Rectal smooth muscle tissue (tissue), 1 donor: ENCODE results near the gene TPX2.
"Not testable (repeated sequence)": the region's sequence is repeated elsewhere in the genome, so short reads cannot be mapped to it uniquely, and the experiment has no call there.

ENCODE experiments used
- H3K27ac ChIP-seq: one replicate; pipeline ENCODE4 v1.7.0; 2013; ENCODE audit warnings: low read depth, low read length, inconsistent platforms
- H3K27me3 ChIP-seq: one replicate; pipeline ENCODE4 v1.7.0; 2013; ENCODE audit warnings: low read length; ENCODE audit not compliant: control insufficient read depth, insufficient read depth
- H3K36me3 ChIP-seq: one replicate; pipeline ENCODE4 v1.7.0; 2013; ENCODE audit warnings: low read length; ENCODE audit not compliant: control insufficient read depth, insufficient read depth
- H3K4me1 ChIP-seq: one replicate; pipeline ENCODE4 v1.7.0; 2013; ENCODE audit warnings: low read length; ENCODE audit not compliant: control insufficient read depth, insufficient read depth
- H3K4me3 ChIP-seq: one replicate; pipeline ENCODE4 v1.7.0; 2013; ENCODE audit warnings: low read length
- H3K9ac ChIP-seq: one replicate; pipeline ENCODE4 v1.7.0; 2013; ENCODE audit warnings: low read length

Gene TPX2

DNA sequence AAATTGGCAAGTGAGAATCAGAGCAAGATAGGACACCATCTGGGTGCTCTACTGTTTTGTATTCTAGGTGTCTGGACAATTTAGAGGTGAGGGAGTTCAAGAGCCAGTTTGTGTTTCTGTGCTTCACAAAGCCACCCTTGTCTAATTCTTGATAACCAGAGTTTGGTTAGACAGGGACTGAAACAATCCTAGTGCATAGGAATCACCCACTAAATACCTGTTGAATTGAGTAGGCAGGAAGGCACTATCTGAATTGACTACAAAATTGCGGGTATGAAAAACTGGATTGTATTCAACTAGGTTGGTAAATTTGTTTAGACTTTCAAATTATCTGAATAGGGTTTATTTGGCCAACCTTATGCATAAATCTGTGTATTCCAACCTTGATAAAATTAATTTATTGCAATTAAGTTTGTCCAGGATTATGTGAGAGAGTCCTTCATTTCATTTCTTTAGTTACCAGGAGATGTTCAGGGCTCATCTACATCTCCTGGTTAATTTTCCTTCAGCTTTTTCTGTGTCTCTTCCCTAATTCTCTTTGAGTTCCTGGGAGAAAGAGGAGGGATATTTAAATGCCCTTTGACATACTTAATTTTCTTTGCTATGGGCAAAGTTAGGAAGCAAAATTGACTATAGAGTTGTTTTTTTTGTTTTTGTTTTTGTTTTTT lies 1.7 kb downstream of the TPX2 start:
- H3K36me3 ChIP-seq = no peaks in the 10 kb centered on the region
- H3K9ac ChIP-seq = no peak overlapping the region
- H3K27me3 ChIP-seq = no peaks in the 10 kb centered on the region
- no peaks in the 10 kb centered on the region for H3K4me1 ChIP-seq
- no peak overlapping the region for H3K27ac ChIP-seq
- H3K4me3 ChIP-seq = no peak overlapping the region

DNA sequence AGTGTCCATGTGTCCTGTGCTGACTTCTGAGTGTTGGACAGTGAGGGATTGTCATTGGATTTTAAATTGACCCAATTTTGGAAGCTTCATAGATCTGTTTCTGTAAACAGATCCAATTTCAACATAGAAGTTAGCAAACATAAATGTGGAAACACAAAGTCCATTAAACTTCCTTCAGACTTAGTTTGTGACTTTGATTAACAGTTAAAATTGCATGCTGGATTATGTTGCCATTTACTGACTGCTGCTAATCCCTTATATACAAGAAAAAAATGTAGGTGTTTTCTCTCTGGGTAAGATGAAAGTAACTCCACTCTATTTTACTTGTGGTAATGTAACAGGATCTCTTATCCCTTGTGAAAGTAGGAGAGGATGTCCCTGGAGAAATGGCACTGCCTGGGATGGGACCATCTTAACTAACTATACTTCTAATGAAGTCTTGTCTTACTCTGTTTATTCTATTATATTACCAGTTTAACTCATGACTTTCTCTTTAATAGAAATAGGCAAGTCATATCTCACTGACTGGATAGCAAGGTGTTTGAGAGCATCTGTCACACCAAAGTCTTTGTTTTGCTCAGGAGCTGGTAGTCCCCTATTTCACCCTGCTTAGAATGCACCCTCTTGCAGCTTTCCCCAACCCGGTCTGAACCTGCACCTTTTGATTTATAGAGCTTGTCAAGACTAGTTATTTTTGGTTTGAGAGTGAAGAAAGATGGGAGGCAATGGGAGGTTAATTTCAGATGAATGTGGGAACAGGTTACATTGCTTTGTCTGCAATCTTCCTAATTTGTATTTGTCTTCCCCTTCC lies 7.2 kb downstream of the TPX2 start:
- H3K36me3 ChIP-seq = no peaks in the 10 kb centered on the region

DNA sequence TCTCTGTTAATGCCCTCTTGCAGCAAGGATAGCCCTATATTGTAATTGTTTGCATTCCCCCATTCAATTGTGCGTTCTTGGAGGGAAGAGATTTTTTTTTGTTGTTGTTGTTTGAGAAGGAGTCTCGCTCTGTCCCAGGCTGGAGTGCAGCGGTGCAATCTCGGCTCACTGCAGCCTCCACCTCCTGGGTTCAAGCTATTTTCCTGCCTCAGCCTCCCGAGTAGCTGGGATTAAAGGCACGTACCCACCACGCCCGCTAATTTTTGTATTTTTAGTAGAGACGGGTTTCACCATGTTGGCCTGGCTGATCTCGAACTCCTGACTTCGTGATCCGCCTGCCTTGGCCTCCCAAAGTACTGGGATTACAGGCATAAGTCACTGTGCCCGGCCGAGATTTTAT lies 7.9 kb downstream of the TPX2 start:
- H3K4me1 ChIP-seq, H3K36me3 ChIP-seq, H3K27ac ChIP-seq, H3K4me3 ChIP-seq, H3K9ac ChIP-seq, H3K27me3 ChIP-seq: not testable (repeated sequence)

More for the DNA sequence above, 7.2 kb downstream of the TPX2 start:
- no peak overlapping the region for H3K27ac ChIP-seq
- no peak overlapping the region for H3K9ac ChIP-seq
- H3K4me3 ChIP-seq = no peak overlapping the region
- H3K27me3 ChIP-seq = no peaks in the 10 kb centered on the region
- H3K4me1 ChIP-seq = no peaks in the 10 kb centered on the region

DNA sequence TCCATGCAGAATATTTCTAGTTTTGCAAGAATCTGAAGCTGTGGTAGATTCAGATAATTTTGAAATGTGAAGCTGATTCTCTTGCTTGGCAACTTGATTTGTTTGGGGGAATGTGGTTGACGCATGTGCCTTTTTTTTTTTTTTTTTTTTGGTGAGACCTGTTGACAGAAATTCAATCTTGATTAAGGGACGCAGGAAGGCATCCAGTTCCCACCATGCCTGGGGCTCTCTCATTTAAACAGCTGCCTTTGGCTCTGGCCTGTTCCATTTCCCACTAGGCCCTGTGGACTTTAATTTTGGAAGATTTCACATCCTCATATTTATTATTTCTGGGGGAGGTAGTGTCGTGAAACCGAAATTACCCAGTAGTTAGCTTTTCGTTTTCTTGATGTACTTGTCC lies 8.6 kb downstream of the TPX2 start:
- H3K36me3 ChIP-seq = no peaks in the 10 kb centered on the region
- no peak overlapping the region for H3K27ac ChIP-seq
- no peaks in the 10 kb centered on the region for H3K4me1 ChIP-seq
- no peak overlapping the region for H3K9ac ChIP-seq
- no peaks in the 10 kb centered on the region for H3K27me3 ChIP-seq
- no peak overlapping the region for H3K4me3 ChIP-seq

DNA sequence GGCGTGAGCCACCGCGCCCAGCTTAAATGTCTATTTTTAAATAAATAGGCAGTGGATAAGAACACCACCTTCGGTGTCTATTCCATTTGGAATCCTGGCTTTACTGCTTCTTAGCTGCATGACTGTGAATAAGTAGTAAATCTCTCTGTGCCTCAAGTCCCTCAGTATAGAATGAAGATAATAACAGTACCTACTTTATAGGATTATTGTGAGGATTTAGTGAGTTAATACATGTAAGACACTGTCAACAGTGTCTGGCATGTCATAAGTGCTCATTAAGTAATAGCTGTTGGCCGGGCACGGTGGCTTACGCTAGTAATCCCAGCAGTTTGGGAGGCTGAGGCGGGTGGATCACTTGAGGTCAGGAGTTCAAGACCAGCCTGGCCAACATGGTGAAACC lies 10.1 kb downstream of the TPX2 start:
- H3K27ac ChIP-seq = no peak overlapping the region
- H3K4me3 ChIP-seq = no peak overlapping the region
- no peaks in the 10 kb centered on the region for H3K27me3 ChIP-seq
- H3K4me1 ChIP-seq = no peaks in the 10 kb centered on the region
- H3K9ac ChIP-seq = no peak overlapping the region
- H3K36me3 ChIP-seq = no peaks in the 10 kb centered on the region

DNA sequence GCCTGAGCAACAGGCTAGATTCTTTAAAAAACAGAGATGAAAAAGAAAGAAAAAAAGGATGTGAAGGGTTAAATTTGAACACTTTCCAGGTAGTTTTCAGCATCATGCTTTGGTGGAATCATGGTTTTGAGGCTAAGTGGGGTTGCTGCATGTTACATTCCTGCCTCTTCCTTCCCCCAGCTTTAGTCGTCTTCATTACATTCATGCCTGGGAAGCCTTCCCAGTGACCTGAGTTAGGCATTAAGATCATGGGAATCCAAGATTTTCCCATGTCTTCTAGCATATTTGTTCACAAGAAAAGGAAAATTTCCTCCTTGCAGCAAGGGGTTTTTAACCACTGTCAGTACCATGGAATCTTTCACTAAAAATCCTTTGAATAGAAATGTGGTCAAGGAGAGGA lies 12.0 kb downstream of the TPX2 start:
- no peaks in the 10 kb centered on the region for H3K36me3 ChIP-seq
- H3K27me3 ChIP-seq = no peaks in the 10 kb centered on the region
- no peak overlapping the region for H3K4me3 ChIP-seq
- no peaks in the 10 kb centered on the region for H3K4me1 ChIP-seq
- H3K9ac ChIP-seq = no peak overlapping the region
- no peak overlapping the region for H3K27ac ChIP-seq

DNA sequence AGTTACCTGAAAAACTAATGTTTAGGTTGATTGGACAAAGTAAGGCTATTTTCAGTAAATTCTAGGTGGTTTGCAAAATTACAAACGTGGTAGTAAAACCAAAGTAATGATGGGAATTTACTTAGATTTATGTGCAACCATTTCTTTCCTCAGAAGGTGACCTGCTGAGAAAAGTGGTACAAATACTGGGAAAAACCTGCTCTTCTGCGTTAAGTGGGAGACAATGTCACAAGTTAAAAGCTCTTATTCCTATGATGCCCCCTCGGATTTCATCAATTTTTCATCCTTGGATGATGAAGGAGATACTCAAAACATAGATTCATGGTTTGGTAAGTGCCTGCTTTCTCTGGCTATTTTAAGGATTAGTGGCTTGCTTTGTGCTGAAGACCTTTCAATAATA lies 18.2 kb downstream of the TPX2 start:
- H3K4me1 ChIP-seq = no peaks in the 10 kb centered on the region

DNA sequence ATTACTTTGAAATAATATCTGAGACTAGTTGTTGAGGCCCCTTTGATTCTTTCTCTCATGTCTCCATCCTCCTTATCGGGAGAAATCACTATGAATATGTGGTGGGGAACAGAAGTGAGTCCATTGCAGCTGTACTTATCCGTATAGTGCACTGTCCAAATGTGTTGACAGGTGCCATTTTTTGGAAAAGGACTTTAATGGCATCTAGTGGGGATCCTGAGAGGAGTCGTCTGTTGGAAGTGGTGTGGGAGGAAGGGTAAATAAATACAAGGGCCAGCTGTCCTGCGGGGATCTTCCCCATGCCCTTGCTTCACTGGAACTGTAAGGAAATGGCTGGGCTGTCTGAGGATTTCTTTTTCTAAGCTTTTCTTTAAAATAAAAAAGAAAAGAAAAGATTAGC lies 19.4 kb downstream of the TPX2 start:
- Histone ChIP-seq H3K27ac (no peak overlapping the region), H3K36me3 (no peaks in the 10 kb centered on the region), H3K4me1 (no peaks in the 10 kb centered on the region), H3K4me3 (no peak overlapping the region), H3K9ac (no peak overlapping the region), H3K27me3 (no peaks in the 10 kb centered on the region)

More for the DNA sequence above, 18.2 kb downstream of the TPX2 start:
- Histone ChIP-seq H3K9ac (no peak overlapping the region), H3K27ac (no peak overlapping the region), H3K36me3 (no peaks in the 10 kb centered on the region), H3K4me3 (no peak overlapping the region), H3K27me3 (no peaks in the 10 kb centered on the region)

DNA sequence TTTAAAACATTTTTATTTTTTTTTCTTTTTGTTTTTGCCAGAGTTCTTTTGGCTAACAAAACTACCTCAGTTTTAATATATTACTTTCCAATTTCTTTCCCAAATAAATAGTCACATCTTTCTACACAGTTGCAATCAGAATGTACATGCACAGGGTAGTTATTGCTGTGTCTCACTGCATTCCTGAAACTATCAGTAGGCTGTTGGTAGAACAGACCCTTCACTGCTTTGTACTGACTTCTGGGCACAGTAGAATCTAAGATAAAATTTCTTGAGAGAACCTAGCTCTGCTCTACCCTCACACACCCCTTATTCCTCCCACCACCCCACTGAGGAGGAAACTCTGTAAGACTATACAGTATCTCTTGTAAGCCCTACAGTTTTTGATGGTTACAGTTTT lies 19.9 kb downstream of the TPX2 start:
- H3K4me1 ChIP-seq = no peaks in the 10 kb centered on the region
- no peak overlapping the region for H3K27ac ChIP-seq
- H3K9ac ChIP-seq = no peak overlapping the region
- H3K36me3 ChIP-seq = no peaks in the 10 kb centered on the region
- H3K4me3 ChIP-seq = no peak overlapping the region
- no peaks in the 10 kb centered on the region for H3K27me3 ChIP-seq

DNA sequence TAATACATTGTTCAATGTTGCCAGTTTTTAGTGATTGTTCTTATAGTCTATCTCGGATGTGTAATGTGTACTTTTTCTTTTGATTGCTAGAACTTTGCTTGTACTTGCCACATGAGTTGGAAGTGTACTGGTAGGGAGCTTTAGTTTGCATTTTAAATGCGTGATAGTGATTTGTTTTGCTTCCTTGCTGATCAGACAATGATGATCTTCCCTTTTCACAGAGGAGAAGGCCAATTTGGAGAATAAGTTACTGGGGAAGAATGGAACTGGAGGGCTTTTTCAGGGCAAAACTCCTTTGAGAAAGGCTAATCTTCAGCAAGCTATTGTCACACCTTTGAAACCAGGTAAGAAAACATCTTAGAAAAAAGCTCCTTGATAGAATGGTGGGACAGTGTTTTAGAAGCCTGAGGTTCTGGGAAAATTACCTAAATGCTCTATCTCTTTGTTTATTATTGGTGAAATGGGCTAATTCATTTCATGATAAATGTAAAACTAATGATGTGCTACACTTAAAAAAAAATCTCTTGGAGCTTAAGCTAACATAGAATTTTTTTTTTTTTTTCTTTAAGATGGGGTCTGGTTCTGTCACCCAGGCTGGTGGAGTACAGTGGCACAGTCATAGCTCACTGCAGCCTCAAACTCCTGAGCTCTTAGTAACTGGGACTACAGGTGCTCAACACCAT lies 20.9 kb downstream of the TPX2 start:
- Histone ChIP-seq H3K27me3 (no peaks in the 10 kb centered on the region), H3K4me1 (no peaks in the 10 kb centered on the region), H3K9ac (no peak overlapping the region), H3K27ac (no peak overlapping the region), H3K36me3 (no peaks in the 10 kb centered on the region), H3K4me3 (no peak overlapping the region)

DNA sequence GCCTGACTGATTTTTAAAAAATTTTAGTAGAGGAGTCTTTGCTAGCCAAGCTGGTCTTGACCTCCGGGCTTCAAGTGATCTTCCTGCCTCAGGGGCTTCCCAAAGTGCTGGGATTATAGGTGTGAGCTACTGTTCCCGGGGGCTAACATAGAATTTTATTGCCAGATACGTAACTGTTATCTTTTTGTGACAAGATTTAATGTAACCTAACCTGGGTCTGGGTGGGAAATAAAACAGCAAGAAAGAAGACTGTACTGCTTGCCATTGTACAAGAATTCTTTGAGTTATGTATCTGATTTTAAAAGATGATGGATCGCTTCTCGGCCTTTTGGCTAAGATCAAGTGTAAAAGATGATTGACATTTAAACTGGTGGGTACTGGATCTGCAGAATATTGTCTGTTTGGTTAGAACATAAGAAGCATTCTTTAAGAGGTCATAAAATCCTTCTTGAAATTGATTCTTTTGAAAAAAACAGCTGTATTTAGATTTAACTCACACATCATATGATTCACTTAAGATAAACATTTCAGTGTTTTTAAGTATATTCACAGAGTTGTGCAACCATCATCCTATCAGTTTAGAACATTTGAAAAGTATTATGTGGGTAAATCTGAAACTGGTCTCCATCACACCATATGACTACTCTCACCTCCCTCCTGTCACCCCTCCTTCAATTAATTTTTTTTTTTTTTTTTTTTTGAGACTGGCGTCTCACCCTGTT lies 21.6 kb downstream of the TPX2 start:
- Histone ChIP-seq H3K9ac (no peak overlapping the region), H3K4me3 (no peak overlapping the region), H3K27me3 (no peaks in the 10 kb centered on the region), H3K4me1 (no peaks in the 10 kb centered on the region), H3K36me3 (no peaks in the 10 kb centered on the region), H3K27ac (no peak overlapping the region)

DNA sequence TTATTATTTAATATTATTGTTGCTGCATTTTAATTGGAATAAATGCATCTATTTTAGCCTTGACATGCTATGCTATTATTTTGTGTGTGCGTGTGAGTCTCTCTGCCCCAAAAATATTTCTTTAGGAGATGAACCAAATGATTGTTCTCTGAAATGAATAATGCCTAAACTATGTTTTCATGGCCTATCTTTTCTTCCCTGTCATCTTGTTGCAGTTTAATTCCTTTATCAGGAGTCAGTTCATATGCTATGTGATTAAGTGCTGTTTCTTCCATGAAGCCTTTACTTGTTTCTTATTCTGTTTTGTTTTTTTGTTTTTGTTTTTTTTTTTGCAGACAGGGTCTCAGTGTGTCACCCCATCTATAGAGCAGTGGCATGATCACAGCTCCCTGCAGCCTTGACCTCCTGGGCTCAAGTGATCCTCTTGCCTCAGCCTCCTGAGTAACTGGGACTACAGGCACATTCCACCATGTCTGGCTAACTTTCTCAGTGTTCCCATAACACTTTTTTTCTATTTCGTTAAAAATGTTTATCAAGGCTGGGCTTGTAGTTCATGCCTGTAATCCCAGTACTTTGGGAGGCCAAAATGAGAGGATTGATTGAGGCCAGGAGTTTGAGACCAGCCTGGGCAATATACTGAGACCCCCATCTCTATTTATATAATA lies 25.7 kb downstream of the TPX2 start:
- no peaks in the 10 kb centered on the region for H3K27me3 ChIP-seq
- H3K4me3 ChIP-seq = no peak overlapping the region
- H3K4me1 ChIP-seq = no peaks in the 10 kb centered on the region
- H3K36me3 ChIP-seq = no peaks in the 10 kb centered on the region
- H3K9ac ChIP-seq = no peak overlapping the region
- no peak overlapping the region for H3K27ac ChIP-seq
